ENCODE data around the gene C4A.
"Not testable (repeated sequence)": the region's sequence is repeated elsewhere in the genome, so short reads cannot be mapped to it uniquely, and the experiment has no call there.

C4A gene

DNA sequence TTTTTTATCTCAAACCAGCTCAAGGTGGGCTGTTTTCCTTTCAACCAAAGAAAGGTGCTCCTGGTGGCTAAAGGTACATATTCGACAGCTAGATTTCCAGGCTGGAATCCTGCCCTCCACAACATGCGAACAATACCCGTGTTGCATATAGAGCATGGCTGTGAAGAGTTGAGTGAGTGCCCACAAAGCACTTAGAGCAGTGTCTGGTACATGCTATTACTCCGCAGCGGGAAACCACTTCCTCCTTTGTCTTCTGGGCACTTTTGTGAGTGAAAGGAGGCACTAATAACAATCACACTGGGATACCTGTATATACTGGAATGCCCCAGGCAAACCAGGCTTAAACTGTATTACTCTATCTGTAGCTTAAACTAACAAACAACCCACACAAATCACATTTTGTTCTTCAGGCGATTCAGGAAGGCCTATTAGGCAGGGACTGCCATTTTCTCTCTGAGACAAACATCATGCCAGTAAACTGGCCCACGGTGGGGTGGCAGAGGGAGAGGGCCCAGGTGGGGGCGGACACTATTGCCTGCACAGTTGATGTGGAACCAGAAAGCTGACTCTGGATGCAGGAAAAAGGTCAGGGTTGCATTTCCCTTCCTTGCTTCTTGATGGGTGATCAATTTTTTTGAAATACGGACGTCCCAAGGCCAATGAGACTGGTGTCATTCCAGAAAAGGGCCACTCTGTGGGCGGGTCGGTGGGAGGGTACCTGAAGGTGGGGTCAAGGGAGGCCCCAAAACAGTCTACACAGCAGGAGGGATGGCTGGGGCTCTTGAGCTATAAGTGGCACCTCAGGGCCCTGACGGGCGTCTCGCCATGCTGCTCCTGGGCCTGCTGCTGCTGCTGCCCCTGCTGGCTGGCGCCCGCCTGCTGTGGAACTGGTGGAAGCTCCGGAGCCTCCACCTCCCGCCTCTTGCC lies 56.0 kb downstream of the C4A start, which contains the start of gene CYP21A2:
TSS of gene CYP21A2 (plus strand) at position 818 of the 927 bp plus-strand sequence. CDS start at position 826, 8 bp downstream.
- DNase-seq: not testable (repeated sequence)

DNA sequence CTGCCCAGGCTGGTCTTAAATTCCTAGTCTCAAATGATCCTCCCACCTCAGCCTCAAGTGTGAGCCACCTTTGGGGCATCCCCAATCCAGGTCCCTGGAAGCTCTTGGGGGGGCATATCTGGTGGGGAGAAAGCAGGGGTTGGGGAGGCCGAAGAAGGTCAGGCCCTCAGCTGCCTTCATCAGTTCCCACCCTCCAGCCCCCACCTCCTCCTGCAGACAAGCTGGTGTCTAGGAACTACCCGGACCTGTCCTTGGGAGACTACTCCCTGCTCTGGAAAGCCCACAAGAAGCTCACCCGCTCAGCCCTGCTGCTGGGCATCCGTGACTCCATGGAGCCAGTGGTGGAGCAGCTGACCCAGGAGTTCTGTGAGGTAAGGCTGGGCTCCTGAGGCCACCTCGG lies 57.0 kb downstream of the C4A start:
- not testable (repeated sequence) for DNase-seq

DNA sequence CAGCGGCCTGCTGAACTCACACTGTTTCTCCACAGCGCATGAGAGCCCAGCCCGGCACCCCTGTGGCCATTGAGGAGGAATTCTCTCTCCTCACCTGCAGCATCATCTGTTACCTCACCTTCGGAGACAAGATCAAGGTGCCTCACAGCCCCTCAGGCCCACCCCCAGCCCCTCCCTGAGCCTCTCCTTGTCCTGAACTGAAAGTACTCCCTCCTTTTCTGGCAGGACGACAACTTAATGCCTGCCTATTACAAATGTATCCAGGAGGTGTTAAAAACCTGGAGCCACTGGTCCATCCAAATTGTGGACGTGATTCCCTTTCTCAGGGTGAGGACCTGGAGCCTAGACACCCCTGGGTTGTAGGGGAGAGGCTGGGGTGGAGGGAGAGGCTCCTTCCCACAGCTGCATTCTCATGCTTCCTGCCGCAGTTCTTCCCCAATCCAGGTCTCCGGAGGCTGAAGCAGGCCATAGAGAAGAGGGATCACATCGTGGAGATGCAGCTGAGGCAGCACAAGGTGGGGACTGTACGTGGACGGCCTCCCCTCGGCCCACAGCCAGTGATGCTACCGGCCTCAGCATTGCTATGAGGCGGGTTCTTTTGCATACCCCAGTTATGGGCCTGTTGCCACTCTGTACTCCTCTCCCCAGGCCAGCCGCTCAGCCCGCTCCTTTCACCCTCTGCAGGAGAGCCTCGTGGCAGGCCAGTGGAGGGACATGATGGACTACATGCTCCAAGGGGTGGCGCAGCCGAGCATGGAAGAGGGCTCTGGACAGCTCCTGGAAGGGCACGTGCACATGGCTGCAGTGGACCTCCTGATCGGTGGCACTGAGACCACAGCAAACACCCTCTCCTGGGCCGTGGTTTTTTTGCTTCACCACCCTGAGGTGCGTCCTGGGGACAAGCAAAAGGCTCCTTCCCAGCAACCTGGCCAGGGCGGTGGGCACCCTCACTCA lies 57.7 kb downstream of the C4A start:
- DNase-seq: not testable (repeated sequence)

DNA sequence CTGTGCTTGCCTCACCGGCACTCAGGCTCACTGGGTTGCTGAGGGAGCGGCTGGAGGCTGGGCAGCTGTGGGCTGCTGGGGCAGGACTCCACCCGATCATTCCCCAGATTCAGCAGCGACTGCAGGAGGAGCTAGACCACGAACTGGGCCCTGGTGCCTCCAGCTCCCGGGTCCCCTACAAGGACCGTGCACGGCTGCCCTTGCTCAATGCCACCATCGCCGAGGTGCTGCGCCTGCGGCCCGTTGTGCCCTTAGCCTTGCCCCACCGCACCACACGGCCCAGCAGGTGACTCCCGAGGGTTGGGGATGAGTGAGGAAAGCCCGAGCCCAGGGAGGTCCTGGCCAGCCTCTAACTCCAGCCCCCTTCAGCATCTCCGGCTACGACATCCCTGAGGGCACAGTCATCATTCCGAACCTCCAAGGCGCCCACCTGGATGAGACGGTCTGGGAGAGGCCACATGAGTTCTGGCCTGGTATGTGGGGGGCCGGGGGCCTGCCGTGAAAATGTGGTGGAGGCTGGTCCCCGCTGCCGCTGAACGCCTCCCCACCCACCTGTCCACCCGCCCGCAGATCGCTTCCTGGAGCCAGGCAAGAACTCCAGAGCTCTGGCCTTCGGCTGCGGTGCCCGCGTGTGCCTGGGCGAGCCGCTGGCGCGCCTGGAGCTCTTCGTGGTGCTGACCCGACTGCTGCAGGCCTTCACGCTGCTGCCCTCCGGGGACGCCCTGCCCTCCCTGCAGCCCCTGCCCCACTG lies 58.6 kb downstream of the C4A start:
- DNase-seq: not testable (repeated sequence)

DNA sequence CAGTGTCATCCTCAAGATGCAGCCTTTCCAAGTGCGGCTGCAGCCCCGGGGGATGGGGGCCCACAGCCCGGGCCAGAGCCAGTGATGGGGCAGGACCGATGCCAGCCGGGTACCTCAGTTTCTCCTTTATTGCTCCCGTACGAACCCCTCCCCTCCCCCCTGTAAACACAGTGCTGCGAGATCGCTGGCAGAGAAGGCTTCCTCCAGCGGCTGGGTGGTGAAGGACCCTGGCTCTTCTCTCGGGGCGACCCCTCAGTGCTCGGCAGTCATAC lies 59.1 kb downstream of the C4A start:
- DNase-seq: not testable (repeated sequence)

DNA sequence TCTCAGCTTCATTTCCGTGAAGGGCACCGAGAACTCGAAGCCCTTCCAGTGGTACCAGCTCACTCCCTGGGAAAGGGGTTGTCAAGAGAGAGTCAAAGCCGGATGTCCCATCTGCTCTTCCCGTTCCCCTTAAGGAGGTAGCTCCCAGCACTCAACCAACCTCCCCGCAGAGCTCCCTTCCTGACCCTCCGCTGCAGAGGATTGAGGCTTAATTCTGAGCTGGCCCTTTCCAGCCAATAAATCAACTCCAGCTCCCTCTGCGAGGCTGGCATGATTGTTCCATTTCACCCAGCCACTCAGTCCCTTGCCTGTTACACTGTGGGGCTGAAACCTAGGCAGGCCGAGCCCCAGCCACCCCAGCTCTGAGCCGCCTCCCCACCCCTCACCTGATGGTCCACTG lies 59.5 kb downstream of the C4A start:
- DNase-seq: not testable (repeated sequence)

DNA sequence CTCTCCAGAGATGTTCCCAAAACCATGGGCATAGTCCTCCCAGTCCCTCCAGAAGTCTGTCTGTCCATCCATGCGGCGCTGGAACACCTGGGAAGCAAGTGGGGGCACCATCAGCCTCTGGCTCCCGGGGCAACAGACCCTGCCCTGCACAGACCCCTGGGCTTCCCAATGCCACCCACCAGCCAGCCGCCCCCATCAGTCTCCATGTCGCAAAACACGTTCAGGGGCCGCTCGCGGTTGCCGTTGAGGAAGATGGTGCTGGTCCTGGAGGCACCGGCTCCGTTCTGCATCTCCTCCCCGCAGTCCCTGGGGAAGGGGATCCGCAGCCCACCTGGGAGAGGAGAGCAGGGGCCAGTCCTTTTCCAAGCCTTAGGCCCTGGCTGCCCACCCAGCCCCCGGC lies 60.4 kb downstream of the C4A start:
- DNase-seq: not testable (repeated sequence)

DNA sequence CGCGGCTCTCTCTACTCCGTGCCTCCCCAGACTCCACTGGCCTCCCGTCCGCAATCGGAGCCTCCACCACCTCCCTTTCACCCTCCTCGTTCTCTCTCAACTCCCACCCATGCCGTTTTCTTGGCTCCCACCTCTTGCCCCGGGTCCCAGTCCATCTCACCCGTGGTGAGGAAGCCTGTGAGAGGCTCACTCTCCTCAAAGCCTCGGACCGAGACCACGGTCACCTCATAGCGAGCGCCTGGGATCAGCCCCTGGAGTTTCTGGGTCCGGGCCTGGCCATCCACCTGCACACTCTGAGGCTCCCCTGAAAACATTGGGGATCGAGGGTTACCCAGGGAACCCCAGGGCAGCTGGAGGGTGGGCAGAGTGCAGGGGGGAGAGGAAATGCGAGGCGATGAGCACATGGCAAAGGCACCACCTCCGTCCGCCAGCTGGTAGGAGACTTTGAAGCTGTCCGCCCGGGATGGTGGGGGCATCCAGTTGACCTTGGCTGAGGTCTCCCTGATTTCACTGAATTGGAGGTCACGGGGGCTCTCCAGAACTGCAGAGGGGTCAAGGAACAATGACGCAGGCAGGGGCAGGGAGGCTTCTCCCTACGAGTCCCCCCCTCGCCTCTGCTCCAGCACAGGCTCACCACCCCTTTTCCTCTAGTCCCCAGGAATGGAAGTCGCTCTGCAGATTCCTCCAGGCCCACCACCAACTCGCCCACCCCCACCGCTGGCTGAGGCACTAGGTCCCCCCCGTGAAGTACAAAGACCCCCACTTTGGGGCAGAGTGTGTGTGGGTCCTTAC lies 61.9 kb downstream of the C4A start:
- DNase-seq: not testable (repeated sequence)

DNA sequence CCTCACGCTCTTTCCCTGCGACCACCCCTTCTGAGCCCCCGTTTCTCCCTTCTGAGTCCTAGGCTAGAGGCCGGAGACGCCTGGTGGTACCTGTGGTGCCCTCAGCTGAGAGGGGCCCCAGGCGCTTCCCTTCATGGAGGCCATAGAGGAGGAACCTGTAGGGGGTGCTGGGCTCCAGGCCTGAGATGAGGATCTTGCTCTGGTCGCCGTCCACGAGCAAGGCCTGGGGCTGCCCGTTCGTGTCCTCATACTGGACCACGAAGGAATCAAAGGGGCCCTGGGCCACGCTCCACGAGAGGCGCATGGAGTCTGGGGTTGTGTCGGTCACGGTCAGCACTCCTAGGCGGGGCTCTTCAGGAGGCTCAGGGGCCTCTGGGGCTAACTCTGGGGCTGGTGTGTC lies 63.1 kb downstream of the C4A start:
- DNase-seq: not testable (repeated sequence)

DNA sequence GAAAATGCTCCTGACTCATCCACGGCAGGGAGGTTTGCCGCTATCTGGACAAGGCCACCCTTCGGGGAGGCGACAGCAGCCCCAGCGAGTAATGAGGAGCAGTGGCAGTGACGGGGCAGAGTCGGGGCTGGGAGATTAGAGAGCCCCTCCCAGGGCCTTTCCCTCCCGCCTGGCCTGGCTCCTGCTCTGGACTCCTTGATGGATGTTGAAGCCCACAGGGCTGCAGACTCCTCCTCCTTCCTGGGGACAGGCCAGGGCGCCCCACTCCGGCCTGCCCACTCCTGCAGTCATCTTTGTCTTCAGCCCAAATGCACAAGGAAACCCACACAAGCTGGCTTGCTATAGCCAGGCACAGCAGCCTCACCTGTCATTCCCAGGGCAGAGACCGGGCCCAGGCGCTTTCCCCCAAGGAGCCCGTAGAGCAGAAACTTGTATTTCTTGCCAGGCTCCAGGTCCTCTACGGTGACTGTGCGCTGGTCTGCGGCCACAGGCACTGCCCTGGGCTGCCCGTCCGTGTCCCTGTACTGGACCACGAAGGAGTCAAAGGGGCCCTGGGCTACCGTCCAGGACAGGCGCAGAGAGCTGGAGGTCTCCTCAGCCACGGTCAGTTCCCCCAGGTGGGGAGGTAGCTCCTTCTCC lies 64.1 kb downstream of the C4A start:
- DNase-seq: no peak

DNA sequence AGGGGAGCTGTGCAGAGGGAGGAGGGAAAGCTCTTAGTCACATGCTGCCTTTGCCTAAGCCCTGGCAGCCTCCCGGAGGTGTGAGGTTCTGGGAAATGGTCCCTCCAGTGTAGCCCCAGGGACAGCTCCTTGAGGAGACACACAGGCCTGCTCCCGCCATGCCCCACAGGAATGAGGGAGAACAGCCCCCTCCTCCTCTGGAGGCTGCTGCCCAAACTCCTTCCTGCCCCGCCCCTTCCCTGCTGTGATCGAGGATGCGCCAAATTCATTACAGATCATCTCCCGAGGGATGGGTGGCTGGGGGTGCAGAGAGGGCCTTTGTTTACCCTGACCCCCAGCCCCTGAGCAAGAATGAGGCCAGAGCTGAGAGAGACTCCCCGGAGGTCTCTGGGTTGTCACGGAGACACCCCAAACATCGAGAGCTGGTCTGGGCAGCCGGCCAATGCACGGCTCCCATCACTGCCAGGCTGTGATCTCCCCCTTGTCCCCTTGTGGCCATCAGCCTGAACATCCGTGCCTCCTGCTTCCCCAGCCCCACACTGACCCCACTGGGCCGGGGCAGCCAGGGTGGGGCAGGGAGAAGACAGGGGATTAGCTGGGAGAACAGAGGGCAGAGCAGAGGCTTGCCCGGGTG lies 64.7 kb downstream of the C4A start:
- DNase-seq: no peak

DNA sequence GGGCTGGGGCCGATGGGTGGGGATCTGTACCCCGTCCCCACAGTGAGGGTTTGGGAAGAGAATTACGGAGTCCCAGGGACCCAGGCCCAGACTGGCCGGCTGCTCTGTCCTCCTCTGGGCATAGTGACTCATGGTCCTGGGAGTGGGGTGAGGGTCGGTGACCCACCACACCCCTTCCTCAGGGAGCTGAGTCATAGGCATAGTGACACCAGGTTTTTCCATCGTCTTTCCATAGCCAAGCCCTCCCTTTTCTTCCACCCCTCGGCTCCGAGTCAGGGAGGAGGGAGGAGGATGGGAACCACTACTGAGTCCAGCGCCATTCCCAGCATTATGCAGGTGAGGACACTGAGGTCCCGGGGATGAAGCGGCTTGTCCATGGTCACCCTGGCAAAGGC lies 65.2 kb downstream of the C4A start:
- no peak for DNase-seq

DNA sequence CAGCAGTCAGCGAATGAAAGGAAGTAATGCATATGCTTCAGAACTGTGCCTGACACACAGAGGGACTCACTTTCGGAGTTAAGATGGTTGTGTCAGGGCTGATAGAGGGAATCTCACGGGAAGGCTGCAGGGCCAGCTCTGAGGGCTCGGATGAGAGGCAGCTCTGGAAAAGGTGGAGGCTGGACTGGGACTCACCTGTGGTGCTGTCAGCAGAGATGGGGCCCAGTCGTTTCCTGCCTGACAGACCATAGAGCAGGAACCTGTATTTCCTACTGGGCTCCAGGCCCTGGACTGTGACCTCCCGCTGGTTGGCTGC lies 65.6 kb downstream of the C4A start:
- no peak for DNase-seq

DNA sequence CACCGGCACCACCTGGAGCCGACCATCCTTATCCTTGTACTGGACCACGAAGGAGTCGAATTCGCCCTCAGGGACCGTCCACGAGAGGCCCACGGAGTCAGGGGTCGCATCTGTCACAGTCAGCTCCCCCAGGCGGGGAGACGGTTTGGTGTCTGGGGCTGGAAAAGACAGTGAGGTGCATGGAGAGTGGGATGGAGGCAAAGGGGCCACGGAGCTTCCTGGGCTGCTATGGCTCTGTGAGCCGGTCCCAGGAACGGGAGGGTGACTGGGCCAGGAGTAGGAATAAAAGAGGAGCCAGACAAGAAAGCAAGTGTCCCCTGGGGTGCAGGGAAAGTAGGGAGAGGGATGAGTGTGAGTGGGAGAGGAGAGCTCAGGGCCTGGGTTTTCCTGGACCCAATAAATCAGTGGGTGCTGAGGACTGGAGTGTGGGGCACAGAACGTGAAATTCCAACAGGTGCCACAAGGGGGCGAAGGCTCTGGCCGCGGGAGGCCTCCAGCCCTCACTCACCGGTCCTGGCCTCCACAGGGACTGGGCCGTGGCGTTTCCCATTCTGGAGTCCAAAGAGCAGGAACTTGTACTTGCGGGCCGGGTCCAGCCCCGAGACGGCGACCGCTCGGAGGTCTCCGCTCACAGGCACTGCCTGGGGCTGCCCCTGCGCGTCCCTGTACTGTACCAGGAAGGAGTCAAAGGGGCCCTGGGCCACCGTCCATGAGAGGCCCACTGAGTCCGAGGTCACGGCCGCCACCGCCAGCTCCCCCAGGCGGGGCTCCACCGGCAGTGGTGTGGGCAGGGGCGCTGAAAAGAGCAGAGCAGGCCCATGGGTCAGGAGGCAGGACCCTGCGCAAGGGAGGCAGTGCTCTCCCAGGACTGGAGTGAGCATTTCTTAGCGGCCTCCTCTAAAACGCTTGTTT lies 66.3 kb downstream of the C4A start:
- DNase-seq: peak; percentile 49 to 68

DNA sequence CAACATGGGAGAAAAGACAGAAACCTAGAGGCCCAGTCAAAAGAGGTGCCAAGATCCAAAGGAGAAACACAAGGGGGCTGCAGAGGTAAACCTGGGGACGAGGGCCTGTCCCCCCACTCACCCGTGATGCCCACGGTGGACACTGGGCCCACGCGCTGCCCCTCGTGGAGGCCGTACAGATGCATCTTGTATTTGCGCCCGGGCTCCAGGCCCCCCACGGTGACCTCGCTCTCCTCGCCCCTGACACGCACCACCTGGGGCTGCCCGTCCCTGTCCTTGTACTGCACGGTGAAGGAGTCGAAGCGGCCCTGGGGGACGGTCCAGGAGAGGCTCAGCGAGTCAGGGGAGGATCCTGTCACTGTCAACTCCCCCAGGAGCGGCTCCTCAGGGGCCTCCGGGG lies 67.3 kb downstream of the C4A start:
- not testable (repeated sequence) for DNase-seq

DNA sequence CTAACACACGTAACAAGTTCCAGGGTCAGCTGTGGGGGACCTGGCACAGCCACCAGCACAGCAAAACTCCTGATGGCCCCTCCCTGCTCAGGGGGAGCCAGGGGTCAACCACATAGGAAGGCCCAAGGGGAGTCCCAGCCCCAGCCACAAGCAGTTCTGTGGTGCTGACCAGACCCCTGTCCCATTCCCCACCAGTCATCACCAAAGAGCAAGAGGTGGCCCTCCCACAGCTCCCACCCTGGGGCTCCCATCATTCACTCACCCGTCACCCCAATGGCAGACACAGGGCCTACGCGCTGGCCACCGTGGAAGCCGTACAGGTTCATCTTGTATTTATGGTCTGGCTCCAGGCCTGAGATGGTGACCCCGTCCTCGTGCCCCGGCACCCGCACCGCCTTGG lies 67.9 kb downstream of the C4A start:
- not testable (repeated sequence) for DNase-seq

DNA sequence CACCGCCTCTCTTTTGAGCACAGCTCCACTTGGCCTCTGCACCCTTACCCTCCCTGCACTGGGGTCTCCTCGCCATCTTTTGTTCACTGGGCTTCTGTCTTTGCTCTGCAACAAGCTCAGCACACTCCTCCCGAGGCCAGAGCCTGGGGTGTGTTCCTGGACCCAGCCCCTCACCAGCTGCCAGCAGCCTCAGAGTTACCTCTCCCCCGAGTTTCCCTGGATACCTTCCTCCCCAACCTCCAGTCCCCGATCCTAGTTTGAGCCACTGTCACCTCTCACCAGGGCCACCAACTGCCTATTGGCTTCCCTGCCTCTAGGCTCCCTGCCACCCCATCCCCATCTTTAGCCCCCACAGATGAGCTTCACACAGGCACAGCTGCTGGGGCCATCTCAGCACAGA lies 68.7 kb downstream of the C4A start:
- DNase-seq: no peak

All from CD4-positive, alpha-beta T cell treated with Interferon alpha-2 for 1 hour (primary cell).